B cell (primary cell): Measurements from ENCODE around the gene DNAJC10. TPM values are rescaled to one million over a fixed set of nuclear protein-coding genes. Genes with fewer than 3 reads are reported as not detected.

Experiments
- ATAC-seq: fragments of 200-7000 bp; cut with Tn5 transposase; one replicate; pipeline ENCODE4 v1.10.0; 2021; ENCODE audit warnings: low read depth, mild to moderate bottlenecking, moderate number of reproducible peaks, moderate library complexity
- CTCF ChIA-PET: fragments of 350-600 bp; sonication (Branson Sonifier 250); formaldehyde crosslinking; loops from one replicate; lab custom pipeline; 2021; ENCODE audit warnings: antibody characterized with exemption, inconsistent platforms; lab: Charles Lee
- POLR2A ChIA-PET: fragments of 350-600 bp; sonication (Branson Sonifier 250); formaldehyde crosslinking; loops from one replicate; lab custom pipeline; 2021; ENCODE audit warnings: antibody characterized with exemption; lab: Charles Lee
- DNase-seq: peaks from one replicate; pipeline ENCODE4 v3.0.0; 2013
- H2AFZ ChIP-seq: 2 replicates; pipeline ENCODE4 v1.6.1; 2012; ENCODE audit warnings: mild to moderate bottlenecking, low read depth, low read length; ENCODE audit not compliant: insufficient read depth, poor library complexity, severe bottlenecking
- H3K27ac ChIP-seq, 2 donors: 1 replicate in 1 of 2; 2 replicates in 1 of 2; pipeline ENCODE4 v1.5.1; 2012 to 2013; ENCODE audit warnings: low read length in 2 of 2, mild to moderate bottlenecking in 2 of 2, moderate library complexity in 1 of 2
- H3K27me3 ChIP-seq, 4 experiments: fragments of 200-600 bp in 1 of 4; sonication (generic) in 1 of 4; replicated peaks in 1 of 4; 1 replicate in 2 of 4; 2 replicates in 2 of 4; pipeline versions ENCODE4 v1.6.1 to v1.7.0; 2013 to 2016; ENCODE audit warnings: low read length in 3 of 4, mild to moderate bottlenecking in 2 of 4, mixed read lengths in 1 of 4, moderate library complexity in 1 of 4; ENCODE audit not compliant: insufficient read depth in 4 of 4, control insufficient read depth in 3 of 4; ENCODE audit errors: control extremely low read depth in 1 of 4
- H3K36me3 ChIP-seq, 2 experiments: replicated peaks in 1 of 2; 1 replicate in 1 of 2; 2 replicates in 1 of 2; pipeline versions ENCODE4 v1.6.1 to v1.7.1; 2013; ENCODE audit warnings: low read length in 1 of 2; ENCODE audit not compliant: insufficient read depth in 2 of 2, control insufficient read depth in 1 of 2; ENCODE audit errors: control extremely low read depth in 1 of 2, extremely low read depth in 1 of 2
- H3K4me1 ChIP-seq, 2 donors: fragments of 200-600 bp in 1 of 2; sonication (generic) in 1 of 2; 1 replicate in 1 of 2; 2 replicates in 1 of 2; pipeline versions ENCODE4 v1.5.1 to v1.6.1; 2013 to 2017; ENCODE audit warnings: low read length in 2 of 2; ENCODE audit not compliant: control insufficient read depth in 2 of 2, insufficient read depth in 2 of 2
- H3K4me2 ChIP-seq: replicated peaks from 2 replicates; pipeline ENCODE3; 2012; ENCODE audit warnings: mild to moderate bottlenecking, low read depth, low read length; ENCODE audit not compliant: poor library complexity, severe bottlenecking
- H3K4me3 ChIP-seq, 5 experiments: fragments of 200-600 bp in 1 of 5; sonication (generic) in 1 of 5; 1 replicate in 3 of 5; 2 replicates in 2 of 5; pipeline versions ENCODE4 v1.5.1 to v1.7.0; 2011 to 2016; ENCODE audit warnings: low read length in 4 of 5, mild to moderate bottlenecking in 4 of 5, low read depth in 2 of 5, control low read depth in 1 of 5, moderate library complexity in 1 of 5; ENCODE audit not compliant: insufficient read depth in 1 of 5; ENCODE audit errors: control extremely low read depth in 1 of 5, extremely low read depth in 1 of 5
- H3K79me2 ChIP-seq: fragments of 200-600 bp; sonication (generic); one replicate; pipeline ENCODE4 v1.6.0; 2016; ENCODE audit warnings: low read length; ENCODE audit not compliant: control insufficient read depth, insufficient read depth
- H3K9ac ChIP-seq: fragments of 200-600 bp; sonication (generic); 2 replicates; pipeline ENCODE4 v1.6.1; 2017; ENCODE audit warnings: mild to moderate bottlenecking, low read length, moderate library complexity
- H3K9me3 ChIP-seq, 3 donors: one replicate each; pipeline versions ENCODE4 v1.6.1 to v1.7.1; 2013; ENCODE audit warnings: low read length in 2 of 3; ENCODE audit not compliant: control insufficient read depth in 2 of 3, insufficient read depth in 1 of 3; ENCODE audit errors: control extremely low read depth in 1 of 3
- H4K20me1 ChIP-seq: 2 replicates; pipeline ENCODE4 v1.6.0; 2012; ENCODE audit warnings: mild to moderate bottlenecking, low read length; ENCODE audit not compliant: insufficient read depth, control insufficient read depth, poor library complexity, severe bottlenecking
- H3K27ac Mint-ChIP-seq: one replicate; pipeline ENCODE4 v1.8.0; 2021; ENCODE audit warnings: mixed read lengths
- H3K27me3 Mint-ChIP-seq: one replicate; pipeline ENCODE4 v1.8.0; 2021; ENCODE audit warnings: mixed read lengths
- H3K4me1 Mint-ChIP-seq: one replicate; pipeline ENCODE4 v1.8.0; 2021; ENCODE audit warnings: mixed read lengths
- H3K4me3 Mint-ChIP-seq: one replicate; pipeline ENCODE4 v1.8.0; 2021; ENCODE audit warnings: mixed read lengths
- H3K9me3 Mint-ChIP-seq: one replicate; pipeline ENCODE4 v1.8.0; 2022; ENCODE audit warnings: mixed read lengths; ENCODE audit not compliant: insufficient read depth
- CTCF ChIP-seq: fragments of 200-600 bp; IDR thresholded peaks from one replicate; pipeline ENCODE4 v1.8.0; 2022; ENCODE audit warnings: antibody characterized with exemption, mild to moderate bottlenecking
- EZH2 ChIP-seq: IDR thresholded peaks from 2 replicates; pipeline ENCODE4 v1.6.1; 2012; ENCODE audit warnings: borderline replicate concordance, low read depth, mild to moderate bottlenecking, moderate library complexity, low read length; ENCODE audit not compliant: insufficient read depth, poor library complexity, severe bottlenecking
- WGBS: methylation state at CpG from one replicate; pipeline ENCODE4 v1.1.5; 2013; ENCODE audit warnings: missing lambda C conversion rate; ENCODE audit not compliant: insufficient coverage; 5-methylcytosine and 5-hydroxymethylcytosine counted together
- intact Hi-C: fragments of 100-400 bp; cut with micrococcal nuclease; formaldehyde crosslinking; loops from one replicate; pipeline ENCODE4 v1.10.0; 2022
- polyA plus RNA-seq: library from polyadenylated mRNA; depleted of rRNA; stranded (reverse); fragments of >200 nt; gene quantifications from 2 replicates; pipeline ENCODE4 v1.2.3, GENCODE V29; 2012
- total RNA-seq, 2 donors: library from RNA; stranded (reverse); fragments of 120-200 nt in 1 of 2; gene quantifications; 1 replicate in 1 of 2; 2 replicates in 1 of 2; pipeline versions ENCODE4 v1.2.3 to v1.2.4, GENCODE V29; 2013 to 2022

Gene DNAJC10
- total and polyA plus RNA-seq, 2 donors (not counting 1 experiment from before 2014, with no cell fraction given): 41.3 to 115 TPM

DNA sequence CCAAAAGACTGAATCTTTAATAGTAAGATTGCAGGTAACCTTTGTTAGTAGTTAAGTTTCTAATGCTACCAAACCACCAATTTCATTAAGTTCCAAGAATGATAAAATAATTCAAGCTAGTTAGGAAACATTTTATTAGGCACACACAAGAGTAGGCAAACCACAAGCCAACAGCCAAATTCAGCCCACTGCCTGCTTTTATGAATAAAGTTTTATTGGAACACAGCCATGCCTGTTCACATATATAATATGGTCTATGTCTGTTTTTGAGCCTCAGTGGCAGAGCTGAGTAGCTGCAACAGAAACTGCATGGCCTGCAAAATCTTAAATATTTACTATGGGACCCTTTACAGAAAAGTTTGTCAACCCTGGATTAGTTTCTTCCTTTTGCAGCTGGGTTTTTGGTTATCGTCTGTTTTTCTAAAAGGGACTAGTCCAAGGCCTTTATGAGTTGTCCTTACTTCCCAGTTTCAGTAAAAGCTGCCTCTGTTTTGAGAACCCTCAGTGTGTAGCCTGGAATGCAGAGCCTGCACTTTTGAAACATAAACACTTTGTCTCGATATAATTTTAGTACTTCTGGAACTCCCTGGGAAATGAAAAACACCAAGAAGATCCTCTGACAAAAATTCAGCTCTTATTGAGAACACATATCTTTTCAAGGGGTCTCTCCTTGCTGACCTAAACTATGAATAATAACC, 111.3 kb downstream of the DNAJC10 start:
- H3K4me3 Mint-ChIP-seq: no peak overlapping the region
- Histone ChIP-seq H3K27me3 (peaks cover 0 to 4% (median 0%) of the 10 kb centered on the region in 4 experiments), H3K4me3 (no peak overlapping the region), H3K79me2 (no peaks in the 10 kb centered on the region), H4K20me1 (no peaks in the 10 kb centered on the region), H3K4me2 (no peak overlapping the region), H3K9ac (no peak overlapping the region), H3K9me3 (no peaks in the 10 kb centered on the region), H3K36me3 (no peaks in the 10 kb centered on the region), H3K4me1 (no peaks in the 10 kb centered on the region), H3K27ac (no peak overlapping the region), H2AFZ (no peak overlapping the region)
- no peaks in the 10 kb centered on the region for H3K9me3 Mint-ChIP-seq
- intact Hi-C loops: no loop called here
- ChIA-PET CTCF (no interaction called here), POLR2A (no interaction called here)
- peaks cover 15% of the 10 kb centered on the region for H3K27me3 Mint-ChIP-seq
- DNase-seq (no peak), ATAC-seq (no peak)
- TF ChIP-seq EZH2 (no peak), CTCF (no peak)
- no peaks in the 10 kb centered on the region for H3K4me1 Mint-ChIP-seq
- no peak overlapping the region for H3K27ac Mint-ChIP-seq
- WGBS: 100% methylated on average over 1 of the region's 2 CpGs

DNA sequence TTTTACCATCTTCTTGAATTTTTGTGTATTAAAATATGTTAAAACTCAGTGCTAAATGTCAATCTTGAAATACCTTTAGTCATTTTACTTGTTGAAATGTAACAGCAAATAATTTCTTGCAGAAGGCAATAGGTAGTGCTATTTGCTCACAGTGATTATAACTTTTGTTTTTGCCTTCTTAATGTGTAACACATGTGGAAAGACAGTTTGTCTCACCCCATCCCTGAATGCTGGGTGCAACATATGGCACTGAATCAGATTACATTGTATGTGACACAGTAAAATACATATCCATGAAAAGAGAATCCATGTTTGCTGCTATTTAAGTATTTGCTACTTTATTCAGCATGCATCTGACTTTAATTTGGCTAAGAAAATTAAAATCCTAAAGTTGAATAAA, 115.0 kb downstream of the DNAJC10 start:
- H3K27me3 ChIP-seq: no peaks in the 10 kb centered on the region
- DNase-seq (no peak), ATAC-seq (no peak)
- H3K4me1 Mint-ChIP-seq: no peaks in the 10 kb centered on the region
- ChIA-PET CTCF (no interaction called here), POLR2A (no interaction called here)
- no peak overlapping the region for H3K4me2 ChIP-seq
- no peak overlapping the region for H3K4me3 Mint-ChIP-seq
- H4K20me1 ChIP-seq: no peaks in the 10 kb centered on the region
- no peak overlapping the region for H3K27ac Mint-ChIP-seq
- H3K9me3 Mint-ChIP-seq: no peaks in the 10 kb centered on the region
- H3K36me3 ChIP-seq: no peaks in the 10 kb centered on the region
- no peak overlapping the region for H3K9ac ChIP-seq
- H3K27me3 Mint-ChIP-seq: peaks cover 7% of the 10 kb centered on the region
- no peaks in the 10 kb centered on the region for H3K79me2 ChIP-seq
- H3K4me1 ChIP-seq: no peaks in the 10 kb centered on the region
- intact Hi-C loops: no loop called here
- TF ChIP-seq EZH2 (no peak), CTCF (no peak)
- H3K27ac ChIP-seq: no peak overlapping the region
- H3K9me3 ChIP-seq: no peaks in the 10 kb centered on the region
- no peak overlapping the region for H3K4me3 ChIP-seq
- no peak overlapping the region for H2AFZ ChIP-seq
